Measurements from ENCODE around the gene RPTOR. TPM values are rescaled to one million over a fixed set of nuclear protein-coding genes. Genes with fewer than 3 reads are reported as not detected.

The RPTOR gene
- polyA plus RNA-seq, 1 donor (not counting 4 experiments of a cell fraction or from before 2014, with no cell fraction given): 4.0 TPM

DNA sequence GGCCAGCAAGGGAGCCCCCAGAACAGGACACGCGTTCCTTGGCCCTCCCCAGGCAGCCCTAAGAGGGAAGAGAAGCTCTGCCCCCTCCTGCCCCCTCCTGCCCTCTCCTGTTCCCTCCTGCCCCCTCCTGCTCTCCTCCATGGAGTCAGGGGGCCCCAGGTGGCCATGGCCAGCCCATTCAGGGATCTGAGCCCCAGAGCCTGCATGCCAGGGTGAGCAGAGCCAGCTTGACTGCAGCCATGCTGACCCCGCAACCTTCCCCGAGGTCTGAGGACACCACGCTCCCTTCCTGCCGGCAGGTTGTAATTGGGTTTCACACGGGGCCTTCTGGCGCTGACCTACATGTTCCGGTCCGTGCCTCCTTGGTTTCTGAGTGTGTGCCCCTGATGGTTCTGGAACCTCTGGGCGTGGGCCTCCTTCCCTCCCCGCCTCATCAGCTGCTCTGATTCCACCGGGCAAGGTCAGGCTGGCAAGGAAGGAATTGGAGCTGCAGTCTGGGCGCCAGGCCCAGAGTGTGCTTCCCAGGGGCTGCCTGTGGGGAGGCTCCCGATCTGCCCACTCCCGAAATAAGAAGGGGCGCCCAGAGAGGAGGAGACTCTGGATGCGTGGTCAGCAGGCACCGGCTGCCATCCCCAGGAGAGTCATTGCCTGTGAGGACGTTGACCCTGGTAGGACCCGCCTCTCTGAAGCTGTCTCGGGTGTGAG, 44.5 kb upstream of the RPTOR start:
- peaks cover 21% of the 10 kb centered on the region for H3K4me1 ChIP-seq (ENCODE audit: control insufficient read depth, extremely low read depth, insufficient read depth, low read length)
- no peak for FAIRE-seq
- DNase-seq (ENCODE audit: low read depth, low spot score): no peak
- H4K20me1 ChIP-seq (ENCODE audit: control insufficient read depth, extremely low read depth, insufficient read depth, low read length): no peaks in the 10 kb centered on the region
- no peak overlapping the region for H2AFZ ChIP-seq (ENCODE audit: control insufficient read depth, low read length)
- no peaks in the 10 kb centered on the region for H3K79me2 ChIP-seq (ENCODE audit: control insufficient read depth, insufficient read depth, low read length)
- no peaks in the 10 kb centered on the region for H3K9me1 ChIP-seq (ENCODE audit: control insufficient read depth, extremely low read depth, insufficient read depth, low read length)
- H3K27me3 ChIP-seq (ENCODE audit: control insufficient read depth, extremely low read depth, insufficient read depth, low read length): peaks cover 3% of the 10 kb centered on the region
- H3K27ac ChIP-seq (ENCODE audit: control insufficient read depth, insufficient read depth, low read length): no peak overlapping the region
- H3K9ac ChIP-seq (ENCODE audit: control insufficient read depth, extremely low read depth, insufficient read depth, low read length): no peak overlapping the region
- no peak overlapping the region for H3K4me3 ChIP-seq (ENCODE audit: control insufficient read depth in 2 of 3, extremely low read depth in 1 of 3, insufficient read depth in 2 of 3, low read depth in 1 of 3, low read length in 3 of 3)
- H3K4me2 ChIP-seq (ENCODE audit: control insufficient read depth, extremely low read depth, insufficient read depth, low read depth, low read length): no peak overlapping the region
- TF ChIP-seq, protein P1, sequence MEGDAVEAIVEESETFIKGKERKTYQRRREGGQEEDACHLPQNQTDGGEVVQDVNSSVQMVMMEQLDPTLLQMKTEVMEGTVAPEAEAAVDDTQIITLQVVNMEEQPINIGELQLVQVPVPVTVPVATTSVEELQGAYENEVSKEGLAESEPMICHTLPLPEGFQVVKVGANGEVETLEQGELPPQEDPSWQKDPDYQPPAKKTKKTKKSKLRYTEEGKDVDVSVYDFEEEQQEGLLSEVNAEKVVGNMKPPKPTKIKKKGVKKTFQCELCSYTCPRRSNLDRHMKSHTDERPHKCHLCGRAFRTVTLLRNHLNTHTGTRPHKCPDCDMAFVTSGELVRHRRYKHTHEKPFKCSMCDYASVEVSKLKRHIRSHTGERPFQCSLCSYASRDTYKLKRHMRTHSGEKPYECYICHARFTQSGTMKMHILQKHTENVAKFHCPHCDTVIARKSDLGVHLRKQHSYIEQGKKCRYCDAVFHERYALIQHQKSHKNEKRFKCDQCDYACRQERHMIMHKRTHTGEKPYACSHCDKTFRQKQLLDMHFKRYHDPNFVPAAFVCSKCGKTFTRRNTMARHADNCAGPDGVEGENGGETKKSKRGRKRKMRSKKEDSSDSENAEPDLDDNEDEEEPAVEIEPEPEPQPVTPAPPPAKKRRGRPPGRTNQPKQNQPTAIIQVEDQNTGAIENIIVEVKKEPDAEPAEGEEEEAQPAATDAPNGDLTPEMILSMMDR (optimal IDR thresholded peaks at IDR 0.05 in 1 of 3, IDR thresholded peaks at IDR 0.05 in 1 of 3, conservative IDR thresholded peaks at IDR 0.05 in 1 of 3; ENCODE audit: extremely low read depth in 1 of 3, insufficient read depth in 2 of 3, low read length in 3 of 3): no peak
- TF ChIP-seq EZH2 (IDR thresholded peaks at IDR 0.05; ENCODE audit: low read length): no peak
- H3K36me3 ChIP-seq (ENCODE audit: control insufficient read depth in 2 of 2, extremely low read depth in 1 of 2, insufficient read depth in 2 of 2, low read length in 2 of 2): no peaks in the 10 kb centered on the region
- dilution Hi-C loops (cut with MboI; ENCODE audit: extremely low pct_ligation_motif_present, low sequenced_read_pairs): no loop called here
- H3K9me3 ChIP-seq (ENCODE audit: control insufficient read depth, low read depth, low read length): no peaks in the 10 kb centered on the region

DNA sequence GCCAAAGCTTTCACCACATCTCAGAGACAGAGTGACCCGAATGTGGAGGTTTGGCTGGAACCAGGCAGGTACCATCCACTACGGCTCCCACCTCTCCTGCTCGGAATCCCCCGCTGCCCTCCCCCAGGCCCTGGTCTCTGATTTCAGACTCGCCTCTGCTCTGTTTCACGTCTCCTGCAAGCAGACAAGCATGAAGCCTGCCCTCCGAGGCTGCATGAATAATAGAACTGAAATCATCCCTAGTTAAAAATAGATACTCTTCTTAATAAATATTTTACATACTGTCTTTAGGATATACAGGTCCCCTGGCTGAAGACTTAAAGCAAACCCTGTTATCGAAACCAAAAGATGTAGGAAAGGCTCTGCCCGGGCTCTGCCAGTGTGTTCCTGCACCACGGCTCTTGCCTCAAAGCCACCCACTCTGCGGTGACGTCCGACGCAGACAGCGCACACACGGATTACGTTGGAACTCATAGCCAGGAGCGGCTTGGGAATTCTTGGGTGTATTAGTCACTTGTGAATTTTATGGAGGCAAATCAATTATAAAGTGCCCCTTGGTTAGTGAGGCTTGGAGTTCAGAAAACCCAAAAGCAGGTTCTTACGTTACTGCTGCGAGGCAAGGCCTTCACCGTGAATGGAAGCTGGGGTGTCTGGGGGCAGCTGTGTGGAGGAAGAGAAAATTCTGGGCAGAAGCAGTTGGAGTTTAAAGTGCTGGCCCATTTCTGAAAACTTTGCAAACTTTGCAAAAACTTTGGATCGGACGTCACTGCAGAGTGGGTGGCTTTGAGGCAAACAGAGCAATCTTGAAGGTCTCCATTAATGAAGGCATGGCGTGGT, 42.7 kb upstream of the RPTOR start:
- Histone ChIP-seq H4K20me1 (ENCODE audit: control insufficient read depth, extremely low read depth, insufficient read depth, low read length) (no peaks in the 10 kb centered on the region), H3K36me3 (ENCODE audit: control insufficient read depth in 2 of 2, extremely low read depth in 1 of 2, insufficient read depth in 2 of 2, low read length in 2 of 2) (no peaks in the 10 kb centered on the region), H3K4me2 (ENCODE audit: control insufficient read depth, extremely low read depth, insufficient read depth, low read depth, low read length) (peak overlapping the region; percentile 90), H3K4me3 (ENCODE audit: control insufficient read depth in 2 of 3, extremely low read depth in 1 of 3, insufficient read depth in 2 of 3, low read depth in 1 of 3, low read length in 3 of 3) (peak overlapping the region; percentile 15 to 71 (median 69)), H3K4me1 (ENCODE audit: control insufficient read depth, extremely low read depth, insufficient read depth, low read length) (peaks cover 22% of the 10 kb centered on the region), H3K9ac (ENCODE audit: control insufficient read depth, extremely low read depth, insufficient read depth, low read length) (peak overlapping the region; percentile 85), H3K27me3 (ENCODE audit: control insufficient read depth, extremely low read depth, insufficient read depth, low read length) (peaks cover 3% of the 10 kb centered on the region), H3K9me1 (ENCODE audit: control insufficient read depth, extremely low read depth, insufficient read depth, low read length) (no peaks in the 10 kb centered on the region), H2AFZ (ENCODE audit: control insufficient read depth, low read length) (peak overlapping the region; percentile 77), H3K9me3 (ENCODE audit: control insufficient read depth, low read depth, low read length) (no peaks in the 10 kb centered on the region), H3K27ac (ENCODE audit: control insufficient read depth, insufficient read depth, low read length) (peak overlapping the region; percentile 87), H3K79me2 (ENCODE audit: control insufficient read depth, insufficient read depth, low read length) (no peaks in the 10 kb centered on the region)
- FAIRE-seq: peak; percentile 97
- dilution Hi-C loops (cut with MboI; ENCODE audit: extremely low pct_ligation_motif_present, low sequenced_read_pairs): no loop called here
- peak; percentile 38 for DNase-seq (ENCODE audit: low read depth, low spot score)
- TF ChIP-seq, protein P1 (optimal IDR thresholded peaks at IDR 0.05 in 1 of 3, IDR thresholded peaks at IDR 0.05 in 1 of 3, conservative IDR thresholded peaks at IDR 0.05 in 1 of 3; ENCODE audit: extremely low read depth in 1 of 3, insufficient read depth in 2 of 3, low read length in 3 of 3): no peak
- no peak for TF ChIP-seq EZH2 (IDR thresholded peaks at IDR 0.05; ENCODE audit: low read length)

All from keratinocyte (primary cell).